Vagina (tissue), 2 donors: ENCODE measurements around the gene CRNKL1.

ENCODE experiments used
- CTCF ChIP-seq, 3 experiments: fragments of 450-650 bp in 2 of 3; fragments of 200-600 bp in 1 of 3; sonication (generic) in 1 of 3; IDR thresholded peaks; one replicate each; pipeline ENCODE4 v1.5.1; 2017 to 2019; ENCODE audit warnings: antibody characterized with exemption in 3 of 3, mild to moderate bottlenecking in 2 of 3, moderate library complexity in 2 of 3
- POLR2A ChIP-seq, 2 donors: fragments of 450-650 bp; IDR thresholded peaks; one replicate each; pipeline ENCODE4 v1.6.1; 2017; ENCODE audit warnings: antibody characterized with exemption in 2 of 2, mild to moderate bottlenecking in 2 of 2, moderate library complexity in 2 of 2
- POLR2AphosphoS5 ChIP-seq, 2 donors: sonication (generic); formaldehyde crosslinking; IDR thresholded peaks; one replicate each; pipeline ENCODE4 v1.9.0; 2017; ENCODE audit warnings: antibody characterized with exemption in 2 of 2, mild to moderate bottlenecking in 2 of 2, low read depth in 1 of 2; ENCODE audit not compliant: insufficient read depth in 1 of 2

GRCh38 chr20:20022498-20022897 lies 29.8 kb downstream of the CRNKL1 start:
- TF ChIP-seq CTCF (IDR thresholded peaks at IDR 0.05), result no peak
- TF ChIP-seq POLR2AphosphoS5 (IDR thresholded peaks at IDR 0.05; ENCODE audit: insufficient read depth in 1 of 2, low read depth in 1 of 2), result no peak
- TF ChIP-seq POLR2A (IDR thresholded peaks at IDR 0.05), result no peak
